HG02642 (cell line): ENCODE results near the gene RNASE8.
"Not testable (repeated sequence)": the region's sequence is repeated elsewhere in the genome, so short reads cannot be mapped to it uniquely, and the experiment has no call there.

ENCODE experiments used
- ATAC-seq: cut with Tn5 transposase; IDR thresholded peaks from one replicate; pipeline ENCODE4 v1.9.1; 2021; ENCODE audit warnings: mild to moderate bottlenecking; ENCODE audit not compliant: unreplicated experiment, poor library complexity

The RNASE8 gene

DNA sequence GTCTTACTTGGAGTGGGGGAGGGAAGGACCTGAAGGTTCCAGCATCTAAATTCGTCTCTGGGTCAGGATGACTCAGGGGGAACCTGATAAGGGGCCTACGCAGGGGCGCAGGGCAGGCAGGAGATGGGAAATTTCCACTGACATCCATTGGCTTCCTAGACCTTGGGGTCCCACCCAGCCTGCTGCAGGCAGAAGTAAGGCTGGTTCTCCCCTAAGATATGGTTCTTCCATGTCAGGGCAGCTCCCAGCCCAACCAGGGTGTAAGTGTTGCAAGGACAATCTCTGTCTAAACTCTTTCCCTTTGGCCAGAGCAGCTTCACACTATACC, 30.7 kb upstream of the RNASE8 start:
- ATAC-seq: no peak

DNA sequence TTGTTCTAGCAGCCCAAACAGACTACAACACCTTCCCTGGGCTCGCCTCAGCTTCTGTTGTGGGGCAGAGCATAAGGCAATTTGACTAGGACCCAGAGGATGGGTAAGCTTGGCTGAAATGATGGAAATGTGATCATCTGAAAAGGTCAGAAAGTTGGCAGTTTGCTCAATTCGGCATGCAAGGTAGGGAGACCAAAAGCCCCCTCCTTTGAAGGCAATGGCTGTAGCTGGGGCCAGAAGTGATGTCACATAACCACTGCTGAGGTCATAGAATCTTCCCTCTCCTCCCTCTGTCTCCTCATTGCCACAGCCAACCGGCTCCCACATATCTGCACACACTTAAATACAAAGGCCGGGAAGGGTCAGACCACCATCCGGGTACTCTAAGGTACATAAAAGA, 27.7 kb upstream of the RNASE8 start, which contains the start of gene TPPP2:
Gene TPPP2 (plus strand): TSS at position 301 of the 400 bp plus-strand sequence. CDS start 365 bp downstream, outside the sequence.
- ATAC-seq: no peak

DNA sequence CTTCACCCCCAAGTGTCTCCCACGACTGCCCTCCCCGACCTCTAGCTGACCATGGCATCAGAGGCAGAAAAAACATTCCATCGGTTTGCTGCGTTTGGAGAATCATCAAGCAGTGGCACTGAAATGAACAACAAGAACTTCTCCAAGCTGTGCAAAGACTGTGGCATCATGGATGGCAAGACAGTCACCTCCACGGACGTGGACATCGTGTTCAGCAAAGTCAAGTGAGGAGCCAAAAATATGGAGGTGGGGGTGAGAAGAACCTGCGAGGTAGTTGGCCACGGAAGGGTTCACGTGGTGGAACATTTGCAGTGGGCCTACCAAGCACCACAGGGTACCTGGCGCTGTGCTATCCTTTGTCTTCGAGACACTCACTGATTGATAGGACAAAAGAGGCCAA, 27.1 kb upstream of the RNASE8 start:
- no peak for ATAC-seq

DNA sequence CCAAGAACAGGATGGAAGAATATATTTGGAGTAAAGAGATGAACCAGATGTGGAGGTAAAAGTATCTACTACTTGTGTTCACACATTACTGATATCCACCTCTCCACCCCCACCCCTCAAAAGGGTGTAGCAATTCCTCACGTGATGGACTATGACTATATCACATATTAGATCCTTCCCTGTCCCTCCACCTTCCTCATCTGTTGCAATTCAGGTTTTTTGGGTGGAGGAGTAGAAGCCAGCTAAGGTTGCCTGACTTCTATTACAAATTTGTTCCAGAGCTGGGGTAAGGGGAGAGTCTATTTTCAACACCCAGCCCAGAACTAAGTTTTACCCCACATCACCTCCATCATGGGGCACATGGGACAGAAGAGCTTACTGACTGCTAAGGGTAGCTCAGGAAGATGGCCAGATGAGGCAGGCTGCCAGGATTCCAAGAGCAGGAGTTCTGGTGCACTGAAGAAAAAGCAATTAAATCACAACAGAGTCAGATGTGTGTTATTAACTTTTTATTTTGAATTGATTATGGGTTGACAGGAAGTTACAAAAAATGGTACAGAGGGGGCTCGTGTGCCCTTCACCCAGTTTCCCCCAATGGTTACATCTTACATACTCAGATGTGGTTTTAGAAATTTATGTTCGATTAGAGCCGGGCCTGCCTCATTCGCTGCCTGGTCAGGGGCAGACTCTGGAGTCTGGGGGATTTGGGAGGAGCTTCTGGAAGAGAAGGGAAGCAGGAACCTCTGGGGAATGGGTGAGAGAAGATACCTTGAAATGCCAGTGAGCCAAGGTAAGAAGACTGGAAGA, 25.1 kb upstream of the RNASE8 start:
- ATAC-seq: no peak

DNA sequence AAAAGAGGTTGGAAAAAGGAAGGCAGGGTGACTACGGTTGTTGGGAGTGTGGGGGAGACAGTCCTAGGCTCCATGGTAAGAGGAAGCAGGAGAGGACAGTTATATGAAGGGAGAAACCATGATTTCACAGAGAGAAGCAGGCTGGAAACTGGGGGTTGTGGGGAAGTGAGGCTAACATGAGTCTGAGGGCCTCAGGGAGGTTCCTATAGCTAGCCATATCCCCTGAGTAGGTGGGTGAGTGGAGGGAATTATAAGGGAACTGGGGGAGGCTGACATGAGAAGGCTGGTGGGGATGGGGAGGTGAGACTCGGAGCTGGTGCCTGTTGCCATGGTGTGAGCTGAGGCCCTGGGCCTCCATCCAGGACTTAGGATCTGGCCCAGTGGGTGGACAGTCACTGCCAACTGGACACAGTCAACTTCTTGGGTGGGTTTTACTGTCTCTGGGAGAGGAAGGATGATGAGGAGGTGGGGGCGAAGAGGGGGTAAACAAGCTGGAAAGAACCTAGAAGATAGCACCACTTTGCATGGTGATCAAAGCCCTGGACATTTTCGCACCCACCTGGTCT, 24.4 kb upstream of the RNASE8 start:
- no peak for ATAC-seq

DNA sequence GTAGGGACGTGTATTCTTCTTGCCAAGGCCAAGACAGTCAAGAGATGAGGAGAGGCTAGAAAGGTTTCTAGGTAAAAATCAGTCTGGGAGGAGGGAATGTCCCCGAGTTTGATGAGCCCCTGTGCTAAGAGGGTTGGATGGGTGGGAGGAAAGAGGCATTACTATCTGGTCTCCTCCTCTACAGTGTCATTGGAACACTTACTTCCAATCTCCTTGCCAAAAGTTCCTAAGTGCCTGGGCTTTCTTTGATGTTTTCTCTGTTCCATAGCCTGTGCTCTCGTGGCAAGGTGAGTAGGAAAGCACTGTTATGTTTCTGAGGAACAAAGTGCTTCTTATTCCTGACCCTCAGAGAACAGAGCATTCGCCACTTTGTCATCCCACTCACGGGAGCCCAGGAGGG, 22.9 kb upstream of the RNASE8 start, which contains the start of gene RNASE13:
Gene RNASE13 (minus strand): TSS at position 101 of the 400 bp plus-strand sequence. CDS start 519 bp downstream, outside the sequence.
- ATAC-seq: no peak

DNA sequence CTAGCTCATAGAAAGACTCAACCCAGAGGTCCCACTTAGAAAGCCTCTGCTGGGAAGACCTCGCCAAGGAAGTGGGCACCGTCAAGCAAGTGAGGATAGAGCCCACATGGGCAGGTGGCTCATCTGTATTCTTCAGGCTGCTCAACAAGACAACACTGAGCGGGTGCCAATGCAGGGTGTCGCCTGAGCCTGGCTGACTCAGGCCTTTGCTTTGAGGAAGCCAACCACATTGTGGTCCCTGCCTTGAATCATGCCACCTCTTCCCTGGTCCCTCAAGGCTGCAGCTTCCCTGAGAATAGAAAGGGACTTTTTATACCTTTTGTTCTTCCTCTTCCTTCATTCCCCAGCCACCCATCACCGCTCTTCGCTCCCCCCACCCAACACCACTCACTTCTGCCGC, 20.9 kb upstream of the RNASE8 start:
- ATAC-seq: no peak

DNA sequence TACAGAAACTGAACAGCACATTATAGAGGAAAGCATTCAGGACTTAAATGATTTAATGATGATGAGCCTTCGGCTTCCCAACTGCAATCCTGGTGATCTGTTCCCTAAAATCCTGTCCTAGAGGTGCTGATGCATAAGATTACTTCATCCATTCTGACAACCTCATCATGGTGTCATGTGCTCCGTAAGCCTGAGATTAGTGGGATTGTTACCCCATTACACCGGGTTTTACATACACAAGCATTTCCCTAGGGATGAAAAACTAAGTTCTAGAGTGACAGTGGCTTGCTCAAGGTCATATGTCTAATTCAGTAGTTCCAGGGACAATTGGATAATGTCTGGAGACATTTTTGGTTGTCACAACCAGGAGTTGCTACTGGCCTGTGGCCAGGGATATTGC, 20.5 kb upstream of the RNASE8 start:
- no peak for ATAC-seq

DNA sequence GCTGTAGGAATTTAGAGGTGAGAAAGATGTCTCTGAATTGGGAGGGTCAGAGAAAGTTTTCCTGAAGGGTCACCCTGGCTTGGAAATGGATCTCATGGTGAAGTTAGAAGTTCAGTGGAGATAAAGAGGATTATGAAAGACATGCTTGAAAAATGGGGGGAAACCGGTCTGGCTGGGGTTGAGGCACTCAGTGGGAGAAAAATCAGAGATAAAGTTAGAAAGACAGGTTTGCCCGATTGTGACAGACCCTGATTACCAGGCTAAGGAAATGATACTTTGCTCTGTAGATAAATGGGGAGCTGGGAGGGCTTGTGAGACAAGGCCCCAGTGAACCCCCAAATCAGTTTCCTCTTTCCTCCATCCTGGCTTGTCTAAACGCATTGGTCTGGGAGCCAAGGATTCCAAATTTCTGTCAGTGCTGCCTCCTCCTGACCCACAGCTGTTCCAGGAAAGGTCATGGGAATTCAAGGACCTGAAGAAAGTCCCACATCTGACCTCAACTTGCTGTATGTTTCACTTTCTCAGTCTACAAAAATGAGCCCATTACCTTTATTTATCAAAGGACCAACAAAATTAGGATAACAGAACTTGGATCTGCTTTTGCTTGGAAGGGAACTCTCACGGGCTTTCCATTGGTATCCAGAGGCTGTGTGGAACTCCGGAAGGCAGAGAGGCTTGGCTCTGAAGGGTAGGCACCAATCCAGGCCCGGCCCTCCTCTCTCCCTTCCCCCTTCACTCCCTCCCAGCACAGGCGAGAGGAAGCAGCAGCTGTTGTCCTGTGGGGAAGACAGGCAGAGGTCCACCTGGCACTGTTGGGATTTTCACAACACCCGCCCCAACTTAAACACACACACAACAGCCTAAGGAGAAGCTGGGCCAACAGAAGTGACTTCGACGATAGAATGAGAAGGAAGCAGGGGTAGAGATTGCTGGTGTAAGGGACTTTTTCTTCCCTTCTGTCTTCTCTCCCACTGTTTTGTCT, 18.9 kb upstream of the RNASE8 start:
- ATAC-seq: no peak

DNA sequence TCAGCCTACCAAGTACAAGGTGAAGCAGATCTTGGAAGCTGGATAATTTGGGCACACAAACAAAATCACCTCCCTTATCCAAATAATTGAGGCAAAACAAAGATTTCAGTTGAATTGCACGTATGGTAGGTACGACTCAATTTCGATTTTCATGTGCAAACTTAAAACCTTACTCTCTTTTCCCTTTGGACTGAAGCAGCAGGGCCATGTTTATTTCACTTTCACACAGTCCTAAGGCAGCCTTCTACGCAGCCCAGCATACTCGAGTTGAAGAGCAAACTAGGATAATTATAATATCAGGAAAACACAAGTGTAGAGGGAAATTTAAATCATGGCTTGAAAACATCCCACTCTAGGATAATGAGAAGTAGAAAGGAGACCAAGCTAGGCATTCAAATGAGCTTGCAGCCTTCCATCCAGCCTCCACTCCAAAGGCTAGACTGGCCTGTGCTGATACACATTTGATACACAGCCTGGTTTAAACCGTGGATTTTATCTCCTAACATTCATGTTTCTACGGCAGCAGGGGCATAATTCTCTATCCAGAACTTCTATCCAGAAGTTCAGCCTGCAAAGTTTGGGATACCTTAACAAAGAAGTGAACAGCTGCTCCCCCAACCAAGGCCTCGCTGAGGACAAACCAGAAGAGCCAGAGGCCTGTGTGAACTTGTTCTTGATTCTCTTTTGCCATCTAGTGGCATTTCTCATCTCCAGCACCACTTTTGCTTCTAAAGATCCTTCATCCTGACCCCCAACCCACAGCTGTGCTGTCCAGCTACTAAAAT, 17.8 kb upstream of the RNASE8 start:
- no peak for ATAC-seq

DNA sequence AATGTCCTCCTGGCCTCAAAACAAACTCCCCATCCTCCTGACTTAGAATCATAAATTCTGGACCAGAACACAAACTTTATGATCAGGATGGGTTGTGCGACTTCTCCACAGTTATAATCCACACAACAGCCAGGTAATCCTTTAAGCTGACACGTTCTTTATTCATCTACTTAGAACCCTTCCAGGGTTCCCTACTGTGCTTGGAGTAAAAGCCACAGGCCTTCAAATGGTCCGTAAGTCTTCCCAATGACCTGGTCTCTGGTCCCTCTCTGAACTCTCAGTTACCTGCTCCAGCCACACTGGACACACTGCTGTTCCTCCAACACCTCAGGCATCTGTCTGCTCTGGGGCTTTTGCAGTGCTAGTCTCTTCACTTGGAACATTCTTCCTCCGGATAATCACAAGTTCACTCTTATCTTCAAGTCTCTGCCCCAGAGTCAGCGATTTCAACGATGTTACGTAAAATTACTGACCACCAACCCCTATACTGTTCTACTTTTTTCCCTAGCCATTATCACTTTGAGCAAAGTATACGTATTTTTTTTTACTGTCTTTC, 17.2 kb upstream of the RNASE8 start:
- ATAC-seq: no peak

DNA sequence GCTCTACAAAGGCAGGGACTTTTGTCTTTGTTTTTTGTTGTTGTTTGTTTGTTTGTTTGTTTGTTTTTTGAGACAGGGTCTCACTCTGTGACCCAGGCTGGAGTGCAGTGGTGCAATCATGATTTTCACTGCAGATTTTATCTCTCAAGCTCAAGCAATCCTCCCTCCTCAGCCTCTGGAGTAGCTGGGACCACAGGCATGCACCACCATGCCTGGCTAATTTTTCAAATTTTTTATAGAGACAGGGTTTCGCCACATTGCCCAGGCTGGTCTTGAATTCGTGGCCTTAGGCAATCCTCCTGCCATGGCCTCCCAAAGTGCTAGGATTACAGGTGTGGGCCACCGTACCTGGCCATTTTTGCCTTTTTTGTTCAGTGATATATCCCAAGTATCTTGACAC, 16.7 kb upstream of the RNASE8 start:
- not testable (repeated sequence) for ATAC-seq

DNA sequence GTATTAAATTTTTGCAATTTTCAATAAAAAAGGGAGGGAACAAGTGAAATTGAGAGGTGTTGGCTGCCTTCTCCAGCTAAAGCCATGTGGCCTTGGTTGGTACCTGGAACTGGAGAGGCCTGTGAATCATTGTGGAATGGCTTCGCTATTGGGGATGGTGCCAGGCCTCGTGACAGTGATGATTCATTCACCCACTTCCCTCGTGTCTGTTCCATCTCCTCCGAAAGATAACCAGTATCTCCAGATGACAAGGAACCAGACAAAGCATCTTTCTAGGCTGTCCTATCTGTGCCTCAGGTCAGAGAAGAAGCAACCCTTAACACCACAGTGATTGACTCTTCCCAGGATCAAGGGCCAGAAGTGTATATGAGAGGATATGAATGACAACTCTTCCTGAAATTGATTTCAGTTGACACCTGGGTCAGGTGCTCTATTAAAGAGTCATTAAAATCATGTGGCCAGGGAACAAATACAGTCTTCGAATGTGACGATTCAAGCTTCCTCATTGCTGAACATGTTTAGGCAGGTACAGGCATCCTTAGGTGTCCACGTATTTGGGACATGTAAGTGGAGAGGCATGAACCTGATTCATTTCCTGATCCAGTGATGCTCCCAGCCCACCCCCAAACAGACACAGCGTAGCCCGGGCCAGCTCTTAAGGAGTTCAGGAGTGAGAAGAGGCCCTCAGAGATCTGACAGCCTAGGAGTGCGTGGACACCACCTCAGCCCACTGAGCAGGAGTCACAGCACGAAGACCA, 15.8 kb upstream of the RNASE8 start, which contains the start of gene RNASE7:
Gene RNASE7 (plus strand): TSS at position 687 of the 758 bp plus-strand sequence. CDS start 631 bp downstream, outside the sequence.
- ATAC-seq: no peak

DNA sequence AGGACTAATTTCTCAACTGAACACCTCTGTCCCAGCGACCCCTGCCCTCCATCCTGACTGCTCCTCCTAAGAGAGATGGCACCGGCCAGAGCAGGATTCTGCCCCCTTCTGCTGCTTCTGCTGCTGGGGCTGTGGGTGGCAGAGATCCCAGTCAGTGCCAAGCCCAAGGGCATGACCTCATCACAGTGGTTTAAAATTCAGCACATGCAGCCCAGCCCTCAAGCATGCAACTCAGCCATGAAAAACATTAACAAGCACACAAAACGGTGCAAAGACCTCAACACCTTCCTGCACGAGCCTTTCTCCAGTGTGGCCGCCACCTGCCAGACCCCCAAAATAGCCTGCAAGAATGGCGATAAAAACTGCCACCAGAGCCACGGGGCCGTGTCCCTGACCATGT, 14.7 kb upstream of the RNASE8 start:
- no peak for ATAC-seq

DNA sequence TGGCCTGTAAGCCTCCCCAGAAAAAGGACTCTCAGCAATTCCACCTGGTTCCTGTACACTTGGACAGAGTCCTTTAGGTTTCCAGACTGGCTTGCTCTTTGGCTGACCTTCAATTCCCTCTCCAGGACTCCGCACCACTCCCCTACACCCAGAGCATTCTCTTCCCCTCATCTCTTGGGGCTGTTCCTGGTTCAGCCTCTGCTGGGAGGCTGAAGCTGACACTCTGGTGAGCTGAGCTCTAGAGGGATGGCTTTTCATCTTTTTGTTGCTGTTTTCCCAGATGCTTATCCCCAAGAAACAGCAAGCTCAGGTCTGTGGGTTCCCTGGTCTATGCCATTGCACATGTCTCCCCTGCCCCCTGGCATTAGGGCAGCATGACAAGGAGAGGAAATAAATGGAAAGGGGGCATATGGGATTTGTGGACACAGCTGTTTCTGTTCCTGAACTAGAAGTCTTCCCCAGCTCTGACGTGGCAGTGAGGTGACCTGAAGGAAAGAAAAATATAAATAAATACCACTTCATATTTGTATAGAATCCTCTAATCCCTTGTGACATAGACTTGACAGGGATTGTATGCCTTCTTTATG, 14.1 kb upstream of the RNASE8 start:
- no peak for ATAC-seq

DNA sequence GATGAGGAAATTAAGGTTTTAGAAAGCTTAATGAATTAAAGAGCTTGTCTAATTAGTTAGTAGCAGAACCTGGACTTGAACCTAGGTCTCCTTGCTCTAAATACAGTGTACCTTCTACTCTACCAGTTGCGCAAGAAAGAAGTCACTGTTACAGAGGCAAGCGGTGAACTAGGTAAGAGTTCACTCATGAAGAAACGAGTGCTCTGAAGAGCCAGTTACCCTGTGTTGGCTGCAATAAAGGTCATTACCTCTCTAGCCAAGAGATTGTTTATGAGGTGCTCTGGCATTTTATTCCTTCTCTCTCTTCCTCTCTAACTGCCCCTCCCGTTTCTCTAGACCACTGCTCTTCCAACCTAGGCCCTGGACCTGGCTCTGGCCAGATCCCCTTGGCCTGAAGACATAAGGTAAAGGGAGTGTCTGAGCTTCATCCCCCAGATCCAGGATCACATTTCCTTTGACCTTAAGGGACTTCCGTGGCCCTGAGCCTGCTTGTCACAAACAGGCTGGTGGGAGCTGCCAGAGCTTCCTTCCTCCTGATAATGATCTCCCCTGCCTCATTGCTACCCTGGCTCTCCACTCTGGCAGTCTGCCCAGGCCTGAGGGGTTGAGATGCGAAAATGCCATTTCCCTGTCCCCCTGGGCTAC, 13.5 kb upstream of the RNASE8 start:
- ATAC-seq: no peak

DNA sequence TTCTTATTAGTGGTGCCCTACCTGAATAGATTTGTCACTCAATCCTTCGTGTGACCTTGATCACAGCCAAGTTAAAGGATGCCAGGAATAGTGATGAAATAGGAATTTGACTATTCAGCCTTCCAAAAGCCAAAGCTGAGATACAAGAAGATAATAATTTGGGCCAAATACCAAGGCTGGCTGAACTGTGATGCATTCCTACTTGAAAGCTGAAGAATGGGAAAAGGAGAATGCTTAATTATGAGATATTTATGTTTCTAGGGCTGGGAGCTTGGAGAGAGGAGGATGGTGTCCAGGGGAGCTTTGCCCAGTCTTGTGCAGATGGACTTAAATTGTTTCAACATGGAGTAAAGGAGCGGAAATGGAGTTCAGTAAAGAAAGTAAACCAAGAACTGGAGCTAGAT, 10.2 kb upstream of the RNASE8 start:
- ATAC-seq: no peak

DNA sequence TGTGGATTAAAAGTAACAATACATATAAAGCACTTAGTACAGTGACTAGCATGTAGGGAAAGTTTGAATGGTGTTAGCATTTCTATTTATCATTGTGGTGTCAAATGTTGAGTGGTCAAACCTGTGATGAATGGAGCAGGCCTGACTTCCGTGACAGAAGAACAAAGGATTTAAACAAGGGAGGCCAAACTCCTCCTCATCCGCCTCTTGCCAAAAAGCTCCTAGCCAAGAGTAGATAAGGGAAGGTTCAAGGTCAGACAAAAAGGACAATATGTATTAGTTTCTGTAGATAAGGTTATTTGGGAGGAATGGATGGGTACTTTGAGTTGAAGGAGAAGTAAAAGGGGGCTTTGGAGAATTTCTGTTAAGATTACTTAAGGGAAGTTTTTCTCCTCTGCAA, 9.0 kb upstream of the RNASE8 start:
- no peak for ATAC-seq
